NCI-H345 treated with DMSO at 0.1 percent for 48 hours (cell line): ENCODE data around the gene ITPK1.

Experiments used
- DNase-seq: peaks from one replicate; lab custom pipeline; 2025; ENCODE audit not compliant: unreplicated experiment; lab: John Stamatoyannopoulos, UW

ITPK1 gene

DNA sequence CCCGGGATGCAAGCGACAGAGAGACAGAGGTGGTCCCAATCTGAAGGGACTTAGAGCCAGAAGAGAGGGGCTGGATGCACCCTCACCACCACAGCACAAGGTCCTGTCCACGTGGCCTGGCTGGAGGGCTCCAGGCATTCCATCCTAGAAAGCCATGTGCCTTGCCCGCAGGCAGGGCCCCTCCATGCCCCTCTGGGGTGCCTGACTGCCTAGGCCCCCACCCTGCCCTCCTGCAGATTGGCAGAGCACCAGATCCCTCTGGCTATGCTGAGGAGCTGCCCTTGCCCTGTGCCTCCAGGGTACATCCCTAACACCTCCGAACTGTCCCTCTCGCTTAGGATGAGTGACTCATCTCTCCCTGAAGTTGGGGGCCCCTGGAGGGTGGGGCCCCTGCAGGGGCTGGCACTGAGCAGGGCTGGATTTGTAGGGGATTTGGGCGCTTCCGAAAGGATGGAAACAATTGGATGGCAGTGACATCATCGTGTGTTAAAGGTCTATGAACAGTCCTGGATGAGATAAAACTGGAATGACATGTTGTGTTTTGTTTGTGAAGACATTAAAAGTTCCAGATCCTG lies 141.8 kb downstream of the ITPK1 start:
- DNase-seq = no peak

DNA sequence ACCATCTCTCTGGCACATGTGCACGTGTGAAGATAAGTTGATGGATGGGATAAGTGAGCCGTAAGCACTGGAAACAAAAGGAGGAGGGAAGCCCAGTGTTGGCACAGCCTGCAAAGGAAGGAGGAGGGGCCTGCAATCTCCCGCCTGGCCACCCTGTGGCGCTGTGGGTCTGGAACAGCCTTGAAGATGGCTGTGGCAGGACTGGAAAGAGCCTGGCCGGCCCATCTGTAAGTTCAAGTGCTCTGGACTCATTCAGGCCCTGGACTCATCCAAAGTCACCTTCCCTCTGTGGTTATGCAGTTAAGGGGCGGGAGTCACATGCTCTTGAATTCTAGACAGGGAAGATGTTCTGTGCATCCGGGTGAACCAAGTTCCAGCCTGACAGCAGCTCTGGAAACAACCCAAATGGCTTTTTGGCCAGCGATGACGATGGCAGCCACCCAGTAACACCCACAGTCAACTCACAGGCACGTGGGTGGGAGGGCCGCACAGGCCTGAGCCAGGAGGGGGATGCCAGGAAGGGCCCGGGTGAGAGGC lies 142.4 kb downstream of the ITPK1 start:
- DNase-seq = peak; percentile 12

DNA sequence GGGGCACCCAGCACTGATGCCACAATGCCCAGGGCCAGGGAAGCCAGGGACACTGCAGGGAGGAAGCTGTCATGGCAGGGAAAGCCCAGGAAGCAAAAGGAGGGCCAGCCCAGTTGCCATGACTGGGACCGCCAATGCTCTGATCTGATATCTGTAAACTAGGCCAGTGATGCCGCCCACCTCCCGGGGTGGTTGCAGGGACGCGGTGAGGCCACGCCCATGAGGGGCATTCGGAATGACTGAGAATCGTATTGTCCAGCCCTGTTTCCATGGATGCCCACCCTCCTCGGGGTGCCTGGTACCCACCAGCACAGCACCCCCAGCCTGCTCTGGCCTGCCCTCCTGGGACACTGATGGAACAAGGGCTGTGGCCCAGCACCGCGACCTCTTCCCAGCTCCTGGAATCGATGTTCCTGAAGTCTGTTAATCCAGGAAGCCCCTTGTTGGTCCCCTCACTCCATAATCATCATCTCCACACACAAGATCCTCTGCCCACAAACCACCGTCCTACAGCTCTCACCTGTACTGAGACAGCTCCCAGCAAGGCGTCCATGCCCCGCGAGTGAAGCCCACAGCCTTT lies 144.0 kb downstream of the ITPK1 start:
- DNase-seq = no peak

DNA sequence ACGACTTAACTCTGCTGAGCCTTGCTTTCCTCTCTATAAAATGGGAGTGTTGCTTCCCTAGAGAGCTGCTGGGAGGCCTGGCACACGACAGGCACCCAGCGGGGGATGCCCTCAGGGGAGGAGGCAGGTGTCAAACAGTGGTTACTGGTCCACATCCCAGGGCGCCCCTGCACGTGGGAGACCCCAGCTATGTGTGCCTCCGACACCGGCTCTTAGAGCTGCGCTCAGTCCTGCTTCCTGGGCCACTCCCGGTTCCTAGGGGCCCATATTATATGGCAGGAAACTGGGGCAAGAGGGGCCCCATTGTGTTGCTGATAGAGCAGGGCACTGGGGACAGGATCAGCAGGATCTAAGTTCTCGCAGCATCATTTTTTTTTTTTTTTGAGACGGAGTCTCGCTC lies 145.5 kb downstream of the ITPK1 start:
- peak; percentile 29 for DNase-seq

DNA sequence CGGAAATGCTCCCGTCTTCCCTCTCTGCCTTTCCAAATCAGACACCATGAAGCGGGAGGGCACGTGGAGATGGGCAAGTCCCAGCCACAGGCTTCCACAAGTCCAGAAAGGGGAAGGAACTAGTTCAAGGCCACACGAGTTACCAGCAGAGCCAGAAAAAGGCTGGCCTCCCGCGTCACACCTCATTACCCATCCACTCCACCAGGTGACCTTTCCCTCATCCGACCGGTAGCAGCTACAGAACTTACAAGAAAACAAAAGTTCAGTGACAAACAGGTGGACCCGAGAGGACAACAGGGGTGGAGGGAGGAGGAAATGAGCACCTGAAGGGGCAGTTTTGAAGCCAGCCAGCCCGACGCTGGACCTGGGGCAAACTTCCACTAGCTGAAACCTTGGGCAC lies 145.9 kb downstream of the ITPK1 start:
- no peak for DNase-seq

GRCh38 chr14:92969430-92969829 lies 146.3 kb downstream of the ITPK1 start:
- DNase-seq = peak; percentile 15

DNA sequence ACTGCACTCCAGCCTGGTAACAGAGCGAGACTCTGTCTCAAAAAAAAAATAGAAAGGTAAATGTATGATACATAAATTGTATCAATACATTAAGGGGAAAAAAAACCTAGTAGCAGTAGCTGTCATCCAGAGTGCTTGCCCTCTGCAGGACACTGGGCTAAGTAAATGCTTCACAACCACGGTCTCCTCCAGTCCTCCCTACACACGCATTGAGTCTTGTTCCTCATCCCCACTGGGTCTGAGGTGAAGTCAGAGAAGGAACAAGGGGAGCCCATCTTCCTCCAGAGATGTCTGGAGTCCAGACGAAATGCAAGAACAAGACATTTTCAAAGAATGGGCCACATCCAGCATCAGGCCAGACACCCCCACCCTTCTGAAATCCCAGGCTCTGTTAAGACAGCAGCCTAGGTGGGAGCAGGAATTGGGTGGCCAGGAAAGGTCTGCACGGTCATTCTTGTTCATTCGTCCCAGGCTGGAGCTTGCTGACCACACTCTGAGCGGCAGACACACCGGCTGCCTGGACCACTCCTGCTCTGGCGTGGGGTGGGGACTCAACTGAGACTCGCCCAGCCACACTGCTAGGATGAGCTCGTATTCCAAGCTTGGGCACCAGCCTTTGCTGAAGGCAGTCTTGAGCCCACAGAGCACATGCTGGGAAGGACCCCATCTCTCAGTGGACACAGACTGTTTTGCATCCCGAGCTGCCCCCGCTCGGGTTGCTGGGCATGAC lies 147.3 kb downstream of the ITPK1 start:
- no peak for DNase-seq

DNA sequence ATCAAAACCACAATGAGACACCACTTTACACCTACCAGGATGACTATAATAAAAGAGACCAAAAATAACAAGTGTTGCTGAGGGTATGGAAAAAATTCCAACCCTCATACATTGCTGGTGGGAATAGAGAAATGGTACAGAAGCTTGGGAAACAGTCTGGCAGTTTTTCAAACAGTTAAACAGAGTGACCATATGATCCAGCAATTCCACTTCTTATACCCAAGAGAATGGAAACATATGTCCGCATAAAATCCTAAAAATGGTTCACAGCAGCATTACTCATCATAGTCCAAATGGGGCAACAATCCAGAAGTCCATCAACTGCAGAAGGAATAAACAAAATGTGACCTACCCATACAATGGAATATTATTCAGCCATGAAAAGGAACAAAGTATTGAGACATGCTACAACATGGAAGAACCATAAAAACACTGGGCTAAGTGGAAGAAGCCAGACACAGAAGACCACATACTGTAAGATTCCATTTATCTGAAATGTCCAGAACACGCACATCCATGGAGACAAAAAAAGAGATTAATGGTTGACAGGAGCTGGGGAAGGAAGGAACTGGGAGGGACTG lies 148.3 kb downstream of the ITPK1 start:
- no peak for DNase-seq

DNA sequence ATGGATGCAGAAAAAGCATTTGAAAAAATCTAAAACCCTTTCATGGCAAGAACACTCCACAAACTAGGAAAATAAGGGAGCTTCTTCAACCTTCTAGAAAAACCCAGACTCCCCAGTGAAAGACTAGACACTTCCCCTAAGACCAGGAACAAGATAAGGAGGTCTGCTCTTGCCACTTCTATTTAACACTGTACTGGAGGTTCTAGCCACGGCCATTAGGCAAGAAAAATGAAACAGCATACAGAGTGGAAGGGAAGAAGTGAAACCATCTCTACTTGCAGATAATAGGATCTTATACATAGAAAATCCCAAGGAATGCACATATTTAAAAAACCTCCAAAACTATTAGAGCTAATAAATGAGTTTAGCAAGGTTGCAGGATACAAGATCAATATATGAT lies 150.4 kb downstream of the ITPK1 start:
- DNase-seq = no peak

DNA sequence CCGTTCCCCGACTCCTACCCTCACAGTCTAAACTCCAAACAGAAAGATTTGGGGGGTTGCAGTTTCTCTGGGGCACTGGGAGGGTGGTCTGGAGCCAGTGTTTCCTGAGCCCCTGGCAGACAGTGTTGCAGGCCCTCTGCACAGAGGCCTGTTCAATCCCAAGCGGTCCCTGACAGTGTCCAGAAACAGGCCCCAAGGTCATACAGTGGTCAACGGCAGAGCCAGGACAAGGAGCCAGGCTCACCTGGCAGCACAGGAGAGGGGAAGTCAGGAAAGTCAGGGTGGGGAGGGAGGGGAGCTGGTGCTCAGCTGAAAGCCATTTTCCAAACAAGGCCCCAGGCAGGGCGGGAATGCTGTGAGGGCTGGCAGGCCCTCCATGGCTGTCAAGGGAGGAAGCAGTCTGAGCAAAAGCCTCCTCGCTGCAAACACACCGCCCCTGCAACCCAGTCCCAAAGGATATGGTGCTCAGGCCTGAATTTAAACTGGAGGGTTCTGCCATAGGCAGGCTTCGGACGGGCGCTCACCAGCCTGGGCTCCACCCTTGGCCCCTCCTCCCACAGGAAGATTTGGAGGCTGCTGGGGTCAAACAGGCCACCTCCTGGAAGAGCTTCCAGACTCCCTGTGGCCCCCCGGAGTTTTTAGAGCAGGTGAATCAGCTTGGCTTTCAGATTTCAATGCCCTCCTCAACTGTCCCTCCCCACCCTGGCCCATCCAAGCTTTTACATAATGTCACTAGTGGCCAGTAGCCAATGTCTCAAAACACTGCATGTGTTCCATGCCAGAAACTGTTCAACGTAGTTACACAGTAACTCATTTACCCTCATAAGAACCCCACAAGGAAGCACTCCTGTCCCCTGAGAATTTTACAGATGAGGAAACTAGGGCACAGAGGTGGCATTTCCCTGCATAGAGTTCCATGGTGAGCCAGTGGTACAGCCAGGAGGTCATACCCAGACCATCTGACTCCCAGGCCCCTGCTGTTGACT lies 151.3 kb downstream of the ITPK1 start:
- DNase-seq = no peak

GRCh38 chr14:92963301-92964123 lies 152.2 kb downstream of the ITPK1 start:
- no peak for DNase-seq

GRCh38 chr14:92962831-92963095 lies 153.0 kb downstream of the ITPK1 start:
- no peak for DNase-seq

DNA sequence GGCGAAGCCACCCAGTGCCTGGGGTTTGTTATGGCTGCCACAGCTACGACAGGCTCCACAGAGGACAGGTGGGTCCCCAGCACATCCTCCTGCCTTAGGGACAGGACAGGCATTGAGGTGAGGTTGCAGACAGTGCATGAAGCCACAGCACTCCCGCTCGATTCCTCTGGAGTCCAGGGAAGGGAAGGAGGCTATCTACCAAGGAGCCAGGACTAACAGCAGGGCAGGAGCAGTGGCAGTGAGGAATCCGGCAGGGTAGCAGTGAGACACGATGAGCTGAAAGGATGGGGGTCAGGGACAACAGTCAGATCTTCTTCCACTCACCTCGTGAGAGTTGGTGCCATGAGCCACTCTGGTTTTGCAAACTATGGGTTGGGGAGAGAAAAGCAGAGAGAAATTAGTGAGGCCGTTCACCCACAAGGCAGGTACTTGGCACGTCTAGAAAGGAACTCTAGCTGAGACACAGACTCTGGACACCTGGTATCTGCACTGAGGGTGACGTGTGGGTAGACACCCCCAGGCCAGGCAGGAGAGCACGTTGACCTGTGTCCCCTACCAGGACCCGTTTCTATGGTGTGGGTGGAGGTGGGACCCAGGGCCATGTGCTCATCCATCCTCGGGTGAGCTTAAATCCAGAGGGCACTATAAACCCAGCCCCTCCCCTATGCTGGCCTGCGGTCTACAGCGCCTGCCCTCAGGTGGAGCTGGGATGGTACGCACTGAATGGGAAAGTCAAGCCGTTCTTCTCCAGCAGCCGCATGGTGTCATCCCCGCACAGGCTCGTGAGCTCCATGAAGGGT lies 153.5 kb downstream of the ITPK1 start:
- no peak for DNase-seq

- DNase-seq = no peak
Observed at GRCh38 chr14:92961567-92961855, 154.2 kb downstream of the ITPK1 start.

GRCh38 chr14:92960706-92961566 lies 154.8 kb downstream of the ITPK1 start:
- DNase-seq = no peak

DNA sequence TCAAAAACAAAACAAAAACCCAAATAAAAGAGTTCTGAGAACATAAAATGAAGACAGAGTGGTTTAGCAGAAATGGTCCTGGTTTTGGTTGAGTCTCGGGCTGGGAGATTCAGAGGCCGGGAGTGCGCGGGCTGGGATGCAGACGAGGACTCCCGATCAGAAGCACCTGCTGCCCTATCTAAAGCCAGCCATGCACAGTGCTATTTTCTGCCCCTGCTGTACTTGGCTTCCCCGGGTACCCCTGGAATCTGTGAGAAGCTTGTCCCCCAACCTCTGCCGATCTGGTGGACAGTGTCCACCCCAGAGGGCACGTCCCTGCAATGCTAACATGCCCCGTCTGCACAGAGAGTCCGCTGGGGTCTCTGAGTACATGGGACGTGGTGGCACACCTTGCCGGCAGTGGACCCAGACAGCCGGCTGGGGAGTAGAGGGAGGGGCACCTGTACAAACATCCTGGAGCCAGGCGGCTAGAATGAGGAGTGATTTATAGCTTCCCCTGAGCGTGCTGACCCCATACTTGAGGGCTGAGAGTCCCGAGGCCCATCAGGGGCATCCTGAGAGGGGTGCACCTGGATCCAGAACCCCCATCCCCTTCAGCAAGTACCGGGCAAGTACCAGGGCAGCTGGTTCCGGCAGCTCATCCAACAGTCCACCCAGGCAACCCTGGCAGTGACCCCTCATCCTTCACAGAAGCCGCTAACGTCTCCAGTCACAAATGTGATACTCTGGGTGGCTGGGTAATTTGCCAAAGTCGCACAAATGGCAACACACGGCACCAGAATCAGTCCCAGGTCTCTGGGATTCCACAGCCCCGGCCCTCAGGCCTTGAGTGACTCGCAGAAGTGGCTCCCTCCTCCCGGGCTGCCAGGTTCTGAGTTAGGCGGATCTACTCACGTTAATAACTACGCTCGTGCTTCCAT lies 155.7 kb downstream of the ITPK1 start:
- peak; percentile 37 for DNase-seq

DNA sequence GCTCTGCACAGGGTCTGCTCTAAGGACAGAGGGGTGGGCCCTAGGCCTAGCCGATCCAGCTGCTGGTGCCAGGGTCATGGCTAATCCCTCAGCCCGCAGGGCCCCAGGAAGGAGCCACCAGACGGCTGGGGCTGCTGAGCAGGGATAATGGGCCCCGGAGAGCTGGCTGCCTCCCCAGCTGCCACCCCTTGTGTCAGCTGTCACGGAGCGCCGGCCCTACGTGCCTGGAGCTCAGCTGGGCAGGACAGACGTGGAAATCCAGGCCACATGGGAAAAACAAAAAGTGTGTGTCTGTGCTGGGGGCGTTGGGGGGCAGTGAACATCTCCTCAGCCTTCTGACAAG lies 156.6 kb downstream of the ITPK1 start:
- peak; percentile 68 for DNase-seq
